ENCODE results near the gene ST7. TPM values are rescaled to one million over a fixed set of nuclear protein-coding genes. Genes with fewer than 3 reads are reported as not detected.

The ST7 gene
- total and polyA plus RNA-seq, 2 of the 8 experiments (the other 6 are each of a cell fraction or from before 2014, with no cell fraction given) = 16.3 to 18.0 TPM

DNA sequence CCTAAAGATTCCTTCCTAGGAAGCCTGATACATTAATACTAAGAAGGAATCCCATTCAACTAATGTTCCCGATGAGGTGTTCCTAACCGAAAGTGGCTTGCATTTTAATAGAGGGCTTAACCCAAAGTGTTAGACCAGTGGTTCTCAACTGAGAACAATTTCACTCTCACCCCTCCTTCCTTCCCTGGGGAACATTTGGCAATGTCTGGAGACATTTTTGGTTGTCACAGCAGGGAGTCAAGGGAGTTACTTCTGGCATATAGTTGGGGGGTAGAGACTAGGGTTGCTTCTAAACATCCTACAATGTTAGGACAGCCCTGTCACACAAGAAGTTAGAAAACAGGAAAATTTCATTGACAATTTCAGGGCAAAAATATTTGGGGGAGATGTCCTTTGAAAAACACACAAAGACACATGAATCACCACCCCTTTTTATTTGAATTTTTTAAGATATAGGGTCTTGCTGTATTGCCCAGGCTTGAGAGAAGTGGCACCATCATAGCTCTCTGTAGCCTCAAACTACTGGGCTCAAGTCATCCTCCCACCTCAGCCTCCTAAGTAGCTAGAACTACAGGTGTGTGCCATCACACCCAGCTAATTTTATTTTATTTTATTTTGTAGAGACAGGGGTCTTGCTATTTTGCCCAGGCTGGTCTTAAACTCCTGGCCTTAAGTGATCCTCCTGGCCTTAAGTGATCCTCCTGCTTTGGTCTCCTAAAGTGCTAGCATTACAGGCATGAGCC lies 318.9 kb downstream of the ST7 start (continued):
- TF ChIP-seq USF2 (IDR thresholded peaks at IDR 0.05; ENCODE audit: low read length) (no peak), FOSL1 (IDR thresholded peaks at IDR 0.05; ENCODE audit: insufficient read depth, low read depth, low read length) (no peak), SP1 (IDR thresholded peaks at IDR 0.05; ENCODE audit: low read depth, low read length) (no peak), SIX5 (IDR thresholded peaks at IDR 0.05; ENCODE audit: low read depth, low read length) (no peak), TCF12 (IDR thresholded peaks at IDR 0.05; ENCODE audit: low read depth, low read length) (no peak), SP4 (IDR thresholded peaks at IDR 0.05; ENCODE audit: low read length) (no peak)

All from H1 (cell line).